HS-27A (cell line): ENCODE data around the gene COL5A2.

Experiments used
- DNase-seq: peaks from one replicate; pipeline ENCODE4 v3.0.0-alpha.2; 2012; ENCODE audit warnings: low read depth, missing footprints

Gene COL5A2

DNA sequence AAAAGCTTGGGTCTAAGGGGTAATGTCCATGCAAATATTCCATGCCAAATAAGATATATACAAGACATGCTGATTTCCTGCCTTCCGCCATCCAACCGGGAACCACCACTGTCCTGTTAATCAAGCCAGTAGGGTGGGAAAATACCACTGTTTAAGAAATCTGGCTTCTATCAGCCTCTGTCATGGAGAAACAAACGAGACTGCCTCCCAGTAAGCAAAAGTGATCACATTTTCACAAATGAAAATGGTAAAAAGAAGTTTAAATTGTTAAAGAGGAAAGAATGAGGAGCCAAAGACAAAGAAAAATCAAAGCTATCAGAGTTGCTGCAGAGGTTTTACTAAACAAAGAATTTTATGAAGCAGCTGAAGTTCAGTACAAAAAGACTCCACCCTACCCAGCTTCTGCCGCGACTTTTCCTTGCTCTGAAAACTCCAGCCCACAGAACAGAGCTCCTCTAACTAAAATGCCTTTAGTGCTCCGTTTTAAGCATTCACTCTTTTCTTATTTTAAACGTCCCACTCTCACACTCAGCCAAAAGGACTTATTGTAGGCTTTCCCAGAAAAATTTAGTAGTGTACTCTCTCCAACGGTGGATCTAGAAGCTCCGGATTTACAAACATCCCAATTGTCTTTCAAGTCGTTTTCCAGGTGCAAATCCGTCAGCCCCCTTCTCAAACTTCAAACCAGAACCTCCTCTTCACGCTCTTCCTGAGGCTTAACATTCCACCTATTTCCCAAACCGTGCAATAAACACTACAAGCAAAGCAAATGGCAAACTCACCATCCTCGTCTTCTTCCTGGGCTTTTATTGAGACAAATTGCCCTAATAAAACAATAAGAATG lies 613 bp downstream of the COL5A2 start:
- peak; percentile 43 for DNase-seq

DNA sequence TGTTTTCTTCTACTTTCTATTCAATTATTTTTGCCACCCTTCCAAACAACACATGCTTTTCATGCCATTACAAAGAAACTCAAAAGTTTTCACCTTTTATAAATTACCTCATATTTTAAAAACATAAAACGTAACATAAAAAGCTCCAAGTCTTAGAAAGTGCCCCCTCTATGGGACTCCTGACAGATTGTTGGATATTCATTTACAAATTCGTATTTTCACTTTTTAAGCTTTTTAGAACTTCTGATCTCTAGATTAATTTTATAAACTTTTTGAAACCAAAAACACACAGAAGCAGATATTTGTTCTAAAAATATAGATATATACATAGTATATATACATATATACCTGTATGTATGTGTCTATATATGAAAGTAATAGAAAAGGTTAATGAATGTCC lies 1.5 kb downstream of the COL5A2 start:
- no peak for DNase-seq

GRCh38 chr2:189177251-189177840 lies 2.2 kb downstream of the COL5A2 start:
- DNase-seq: no peak

GRCh38 chr2:189176516-189176915 lies 3.0 kb downstream of the COL5A2 start:
- no peak for DNase-seq

DNA sequence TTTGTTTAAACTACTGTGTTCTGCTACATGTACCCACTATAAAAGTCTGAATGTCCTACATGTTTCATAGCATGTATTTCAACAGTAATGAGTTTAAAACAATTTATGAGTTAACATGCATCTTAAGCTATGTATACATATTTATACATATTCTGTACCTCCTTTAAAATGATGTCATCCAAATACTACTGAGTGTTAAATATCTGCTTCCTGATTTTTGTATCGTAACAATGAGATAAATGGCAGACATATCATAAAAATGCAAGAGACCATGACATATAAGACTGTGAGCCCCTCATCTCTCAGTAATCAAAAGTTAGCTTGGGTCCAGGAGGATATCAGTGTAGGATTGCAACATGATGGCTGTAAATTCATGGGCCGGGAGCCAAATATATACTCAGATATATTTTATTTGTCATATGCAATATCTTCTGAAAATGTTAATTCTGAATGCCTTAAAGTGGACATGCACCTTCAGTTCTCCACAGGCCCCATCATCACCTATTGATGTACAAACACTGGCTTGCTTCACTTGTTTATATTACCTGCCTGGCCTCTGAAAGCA lies 3.6 kb downstream of the COL5A2 start:
- no peak for DNase-seq

DNA sequence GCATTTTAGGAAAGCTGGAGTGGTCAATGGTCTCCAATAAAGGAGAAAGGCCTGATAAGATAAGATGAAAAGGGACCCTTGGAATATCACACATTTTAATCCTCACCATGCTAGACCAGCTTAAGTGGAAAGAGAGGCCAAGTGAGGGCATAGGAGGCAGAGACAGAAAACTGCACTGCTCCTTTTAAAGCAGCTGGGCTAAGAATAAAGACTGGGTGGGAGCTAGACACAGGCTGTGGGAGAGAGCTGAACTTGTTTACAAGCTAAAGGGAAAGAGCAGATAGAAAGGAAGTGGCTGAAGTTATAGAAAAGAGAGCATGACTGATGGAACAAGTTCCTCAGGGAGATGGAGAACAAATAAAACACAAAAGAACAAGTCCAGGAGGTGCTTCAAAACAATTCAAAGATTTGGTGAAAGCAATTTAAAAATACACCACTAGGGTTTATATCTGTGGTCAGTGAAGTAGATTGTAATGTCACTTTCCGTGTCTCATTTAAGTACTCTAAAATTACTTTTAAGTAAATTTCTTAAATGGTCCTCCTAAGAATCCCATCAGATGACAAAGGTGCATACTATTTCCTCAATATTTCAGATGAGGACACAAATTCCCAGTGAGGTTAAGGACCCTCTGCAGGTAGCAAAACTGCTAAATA lies 7.5 kb downstream of the COL5A2 start:
- no peak for DNase-seq

DNA sequence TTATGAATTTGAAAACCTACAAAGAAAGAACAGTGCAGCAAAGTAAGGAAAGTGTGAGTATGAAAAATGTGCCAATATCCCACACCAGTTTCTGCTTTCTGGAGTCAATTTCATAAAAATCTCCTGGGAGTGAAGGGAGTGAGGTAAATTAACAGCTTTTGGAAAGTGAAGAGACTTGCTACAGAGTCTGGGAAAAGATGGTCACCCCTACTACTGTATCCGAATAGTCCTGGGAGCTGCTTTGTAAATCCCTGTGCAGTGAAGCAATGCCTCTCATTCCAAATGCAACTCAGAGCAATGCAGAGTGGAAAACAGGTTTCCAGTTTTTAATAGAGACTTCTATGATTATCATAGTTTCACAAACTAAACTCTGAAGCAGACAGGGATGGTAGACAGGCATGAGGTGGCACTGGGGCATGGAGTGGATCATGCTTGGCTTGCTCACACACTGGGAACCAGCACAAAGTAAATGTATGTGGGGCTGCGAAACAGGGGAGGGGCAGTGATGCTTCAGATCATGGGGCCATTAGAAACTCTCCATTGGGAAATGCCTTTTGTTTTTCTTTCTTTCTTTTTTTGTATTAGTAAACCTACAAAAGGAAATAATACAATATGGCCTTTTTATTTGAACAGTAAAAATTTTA lies 10.6 kb downstream of the COL5A2 start:
- no peak for DNase-seq

DNA sequence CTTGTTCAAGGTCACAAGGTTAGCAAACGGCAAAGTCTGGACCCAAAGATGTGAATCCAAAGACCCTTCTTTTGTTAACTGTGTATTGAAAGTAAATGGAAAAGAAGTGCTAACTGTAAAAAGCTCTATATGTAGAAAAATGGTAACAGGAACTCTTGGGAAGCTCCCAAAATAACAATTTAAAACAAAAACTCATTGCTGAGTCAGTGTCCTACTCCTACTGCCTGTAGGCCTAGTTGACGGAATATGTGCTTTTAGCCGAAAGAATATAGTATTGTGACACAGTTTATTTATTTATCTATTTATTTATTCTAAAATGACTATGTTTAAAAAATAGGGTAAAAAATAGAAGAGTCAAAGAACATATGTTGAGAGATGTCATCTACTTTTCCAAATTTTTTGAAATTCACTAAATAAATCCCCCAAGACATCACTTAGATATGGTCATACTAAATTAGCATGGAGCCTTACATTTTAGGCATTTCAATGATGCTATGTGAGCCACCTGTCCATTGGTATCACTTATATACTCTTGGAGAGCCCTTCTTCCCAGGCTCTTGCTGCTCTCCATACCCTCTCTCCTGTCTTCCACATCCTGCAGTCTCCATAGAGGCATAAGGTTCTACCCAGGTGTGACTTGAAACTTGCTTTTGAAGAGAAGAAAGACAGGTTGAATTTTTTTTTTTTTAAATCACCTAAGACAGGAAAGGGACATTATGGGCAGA lies 13.7 kb downstream of the COL5A2 start:
- DNase-seq: no peak

DNA sequence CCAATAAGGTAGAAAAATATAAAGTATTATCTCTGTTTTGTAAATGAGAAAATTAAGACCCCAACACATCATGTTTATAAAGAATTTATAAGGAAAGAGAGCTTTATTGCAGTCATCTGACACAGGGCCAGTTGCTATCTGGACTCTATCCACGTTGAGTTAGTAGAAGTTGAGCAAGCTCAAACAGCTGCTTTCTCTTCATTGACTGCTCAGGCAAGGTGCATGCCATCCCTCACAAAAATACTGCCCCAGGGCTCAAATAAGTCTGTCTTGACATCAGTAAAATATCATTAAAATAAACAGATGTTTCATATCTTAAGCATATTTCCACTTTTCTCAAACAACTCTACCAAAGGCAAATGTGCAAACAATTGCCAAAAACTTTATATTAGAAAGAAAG lies 14.8 kb downstream of the COL5A2 start:
- DNase-seq: no peak

GRCh38 chr2:189163889-189164288 lies 15.7 kb downstream of the COL5A2 start:
- DNase-seq: peak; percentile 57

DNA sequence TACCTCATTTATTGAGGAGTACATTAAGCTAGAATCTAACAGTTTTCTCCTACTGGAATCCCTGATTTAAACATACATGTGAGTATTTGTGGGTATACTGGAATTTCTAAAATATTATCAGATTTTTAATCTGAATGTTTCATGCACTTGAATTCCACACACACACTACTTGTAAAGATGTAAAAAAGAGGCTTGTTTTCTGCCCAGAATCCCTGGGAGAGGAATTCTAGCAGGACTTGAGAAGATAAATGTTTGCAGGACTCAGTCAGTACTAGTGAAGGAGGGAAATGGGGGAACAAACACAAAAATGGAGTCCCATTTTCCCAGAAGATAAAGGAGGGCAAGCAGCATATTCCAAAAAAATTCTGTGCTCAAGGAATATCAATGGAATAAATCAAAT lies 17.0 kb downstream of the COL5A2 start:
- DNase-seq: no peak

DNA sequence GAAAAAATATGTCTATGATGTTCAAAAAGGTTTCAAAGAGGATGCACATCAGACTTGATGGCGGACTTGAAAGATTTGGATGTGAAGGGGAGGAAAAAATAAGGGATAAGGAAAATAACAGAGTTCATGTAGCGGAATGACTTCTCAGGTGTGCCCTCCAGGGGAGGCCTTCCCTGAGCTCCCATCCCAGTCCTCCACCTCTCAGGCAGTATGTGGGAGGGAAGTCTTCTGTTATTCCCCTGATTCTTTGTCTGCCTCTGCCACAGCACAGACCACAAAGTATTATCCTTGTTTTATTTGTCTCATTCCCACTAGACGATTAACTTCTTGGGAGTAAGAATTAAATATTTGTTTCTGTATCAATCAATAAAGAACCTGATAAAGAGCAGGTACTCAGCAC lies 17.7 kb downstream of the COL5A2 start:
- no peak for DNase-seq

- no peak for DNase-seq
Measured at GRCh38 chr2:189159717-189160116, 19.8 kb downstream of the COL5A2 start.

DNA sequence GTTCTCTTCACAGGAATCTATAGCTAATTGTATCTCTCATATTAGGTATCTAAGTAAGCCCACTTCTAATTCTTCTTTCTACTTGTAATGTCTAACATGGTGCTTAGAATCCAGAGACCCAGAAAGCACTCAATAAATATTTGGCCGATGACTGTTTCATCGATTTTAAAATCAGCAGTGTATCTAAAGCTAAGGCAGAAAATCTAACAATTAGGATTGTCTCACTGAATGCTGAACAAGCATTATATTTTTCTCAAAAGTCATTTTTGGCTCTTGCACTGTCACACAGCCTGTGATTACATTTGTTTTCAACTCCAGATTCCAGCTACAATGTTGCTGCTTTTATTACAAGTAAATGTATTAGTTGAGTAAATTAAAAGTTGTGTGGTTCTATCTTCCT lies 20.3 kb downstream of the COL5A2 start:
- no peak for DNase-seq

DNA sequence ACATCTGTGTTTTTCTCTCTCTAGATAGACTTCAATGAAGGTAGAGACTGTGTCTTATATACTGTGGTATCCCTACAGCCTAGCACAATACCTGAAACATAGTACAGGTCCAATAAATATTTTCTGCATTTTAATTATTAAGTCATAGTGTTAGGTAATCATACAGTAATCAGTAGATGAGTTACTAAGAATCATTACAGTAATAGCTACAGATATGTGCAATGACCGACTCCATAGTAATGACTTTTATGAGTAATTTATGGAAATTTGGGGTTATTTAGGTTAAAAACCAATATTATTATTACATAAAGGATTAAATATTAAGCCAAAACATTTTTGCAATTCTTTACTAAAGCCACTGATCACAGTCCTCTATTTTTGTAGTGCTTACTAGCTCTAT lies 21.6 kb downstream of the COL5A2 start:
- DNase-seq: no peak

GRCh38 chr2:189157456-189157855 lies 22.1 kb downstream of the COL5A2 start:
- no peak for DNase-seq

DNA sequence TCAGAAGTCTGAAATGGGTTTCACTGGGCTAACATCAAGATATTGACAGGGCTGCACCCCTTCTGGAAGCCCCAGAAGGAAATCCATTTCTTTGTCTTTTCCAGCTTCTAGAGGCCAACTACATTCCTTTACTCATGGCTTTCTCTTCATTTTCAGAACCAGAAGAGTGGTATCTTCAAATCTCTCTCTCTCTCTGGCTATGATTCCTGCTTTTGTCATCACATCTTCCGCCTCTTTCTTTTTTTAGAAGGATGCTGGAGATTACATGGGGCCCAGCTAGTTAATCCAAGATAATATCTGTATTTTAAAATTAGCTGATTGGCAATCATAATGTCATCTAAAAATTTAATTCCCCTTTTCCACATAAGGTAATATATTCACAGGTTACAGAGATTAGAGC lies 23.8 kb downstream of the COL5A2 start:
- DNase-seq: no peak

DNA sequence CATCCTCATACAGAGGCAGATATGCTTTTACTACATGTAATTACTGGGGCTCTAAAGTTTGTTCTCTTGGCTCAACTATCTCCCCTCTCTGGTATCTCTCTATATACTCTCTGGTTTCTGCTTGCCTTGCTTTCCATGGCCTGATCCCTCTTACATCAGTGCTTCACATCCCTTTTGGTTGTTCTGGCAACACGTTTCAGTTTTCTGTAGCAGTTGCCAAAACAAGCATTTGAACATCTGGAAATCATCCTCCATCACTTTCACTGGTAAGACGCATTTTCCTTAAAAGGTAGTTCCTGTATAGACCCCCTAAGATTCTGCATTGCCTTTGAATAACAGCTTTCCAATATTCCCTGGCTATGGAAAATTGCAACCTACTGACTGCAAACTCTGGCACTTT lies 25.9 kb downstream of the COL5A2 start:
- no peak for DNase-seq

- no peak for DNase-seq
Measured at GRCh38 chr2:189152483-189152882, 27.1 kb downstream of the COL5A2 start.

DNA sequence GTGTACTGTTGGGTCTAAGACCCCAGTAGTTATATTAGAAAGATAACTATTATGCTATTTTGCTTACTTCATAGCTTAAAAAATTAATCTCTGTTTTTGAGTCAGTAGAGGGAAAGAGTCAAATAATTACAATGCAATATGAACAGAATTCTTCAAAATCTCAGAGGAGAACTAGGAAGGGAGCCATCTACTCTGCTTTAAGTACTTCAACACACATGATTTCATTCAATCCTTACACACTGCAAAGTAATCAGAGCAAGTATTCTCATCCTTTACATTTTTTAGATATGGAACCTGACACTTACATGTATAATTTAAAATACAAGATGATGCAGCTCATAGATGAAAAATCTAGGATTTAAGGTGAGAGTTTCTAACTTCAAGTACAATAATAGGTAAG lies 27.7 kb downstream of the COL5A2 start:
- DNase-seq: no peak

- DNase-seq: no peak
Measured at GRCh38 chr2:189150033-189150432, 29.5 kb downstream of the COL5A2 start.

- DNase-seq: no peak
Measured at GRCh38 chr2:189147989-189148388, 31.6 kb downstream of the COL5A2 start.
